IMR-90 (cell line): ENCODE results near the gene ARHGEF4. TPM values are rescaled to one million over a fixed set of nuclear protein-coding genes. Genes with fewer than 3 reads are reported as not detected.

Source experiments
- ATAC-seq: fragments of 200-7000 bp; cut with Tn5 transposase; 2 replicates; pipeline ENCODE4 v1.9.1; 2020; ENCODE audit warnings: low read depth, mild to moderate bottlenecking, moderate library complexity
- BruUV-seq: library from RNA; stranded (reverse); fragments of 400-500 nt; replicated peaks from 2 replicates; lab custom pipeline; 2021; lab: Mats Ljungman, UMichigan
- CTCF ChIA-PET: fragments of 300-600 bp; formaldehyde crosslinking; extraction: SDS; loops from one replicate; lab custom pipeline; 2021; ENCODE audit warnings: antibody characterized with exemption; lab: Yijun Ruan, JAX
- POLR2A ChIA-PET: fragments of 300-600 bp; sonication (Branson Sonifier 250); formaldehyde crosslinking; loops from one replicate; lab custom pipeline; 2022; ENCODE audit warnings: antibody characterized with exemption; ENCODE audit not compliant: unreplicated experiment; lab: Charles Lee
- DNase-seq: peaks from one replicate; pipeline ENCODE4 v3.0.0; 2013
- H2AFZ ChIP-seq: replicated peaks from 2 replicates; pipeline ENCODE3; 2013; ENCODE audit warnings: low read length, mild to moderate bottlenecking; ENCODE audit not compliant: poor library complexity
- H2AK5ac ChIP-seq: 2 replicates; pipeline ENCODE4 v1.6.1; 2013; ENCODE audit warnings: low read depth, low read length, inconsistent platforms
- H2AK9ac ChIP-seq: replicated peaks from 2 replicates; pipeline ENCODE3; 2013; ENCODE audit warnings: mild to moderate bottlenecking, low read depth, low read length, moderate library complexity; ENCODE audit not compliant: poor library complexity
- H2BK120ac ChIP-seq: 2 replicates; pipeline ENCODE4 v1.6.1; 2013; ENCODE audit warnings: low read depth, low read length, inconsistent platforms
- H2BK15ac ChIP-seq: 3 replicates; pipeline ENCODE4 v1.6.1; 2013; ENCODE audit warnings: low read depth, low read length, inconsistent platforms
- H2BK20ac ChIP-seq: 2 replicates; pipeline ENCODE4 v1.6.1; 2013; ENCODE audit warnings: low read depth, mild to moderate bottlenecking, inconsistent platforms, low read length, moderate library complexity
- H2BK5ac ChIP-seq: 2 replicates; pipeline ENCODE4 v1.6.1; 2013; ENCODE audit warnings: mild to moderate bottlenecking, low read depth, low read length, inconsistent platforms; ENCODE audit not compliant: poor library complexity, severe bottlenecking
- H3K14ac ChIP-seq: replicated peaks from 2 replicates; pipeline ENCODE4 v1.6.1; 2013; ENCODE audit warnings: low read depth, low read length, inconsistent platforms
- H3K18ac ChIP-seq: 2 replicates; pipeline ENCODE4 v1.6.1; 2013; ENCODE audit warnings: low read depth, low read length, control low read depth
- H3K23ac ChIP-seq: 2 replicates; pipeline ENCODE4 v1.6.1; 2013; ENCODE audit warnings: low read depth, low read length, inconsistent platforms
- H3K27ac ChIP-seq: 2 replicates; pipeline ENCODE4 v1.5.1; 2013; ENCODE audit warnings: mild to moderate bottlenecking, control low read depth, low read length; ENCODE audit not compliant: insufficient read depth
- H3K27me3 ChIP-seq: 2 replicates; pipeline ENCODE4 v1.6.1; 2013; ENCODE audit warnings: low read length; ENCODE audit not compliant: control insufficient read depth, insufficient read depth
- H3K36me3 ChIP-seq: 2 replicates; pipeline ENCODE4 v1.6.1; 2013; ENCODE audit warnings: low read length, mixed read lengths; ENCODE audit not compliant: control insufficient read depth, insufficient read depth
- H3K4ac ChIP-seq: 2 replicates; pipeline ENCODE4 v1.6.1; 2013; ENCODE audit warnings: low read depth, low read length, inconsistent platforms
- H3K4me1 ChIP-seq: 2 replicates; pipeline ENCODE4 v1.6.1; 2013; ENCODE audit warnings: low read length, mixed read lengths; ENCODE audit not compliant: control insufficient read depth, insufficient read depth
- H3K4me2 ChIP-seq: 2 replicates; pipeline ENCODE4 v1.6.1; 2013; ENCODE audit warnings: low read depth, mild to moderate bottlenecking, control low read depth, low read length, moderate library complexity
- H3K4me3 ChIP-seq: 2 replicates; pipeline ENCODE4 v1.5.1; 2013; ENCODE audit warnings: low read depth, mild to moderate bottlenecking, control low read depth, low read length, moderate library complexity; ENCODE audit not compliant: insufficient read depth
- H3K56ac ChIP-seq: 2 replicates; pipeline ENCODE4 v1.6.1; 2013; ENCODE audit warnings: low read length, inconsistent platforms; ENCODE audit not compliant: insufficient read depth; ENCODE audit errors: extremely low read depth
- H3K79me1 ChIP-seq, 2 experiments: 2 replicates each; pipeline ENCODE4 v1.6.1; 2013; ENCODE audit warnings: low read length in 2 of 2, inconsistent platforms in 1 of 2, low read depth in 1 of 2
- H3K9ac ChIP-seq: 2 replicates; pipeline ENCODE4 v1.6.1; 2013; ENCODE audit warnings: low read depth, low read length, control low read depth
- H3K9me1 ChIP-seq: 2 replicates; pipeline ENCODE4 v1.6.1; 2013; ENCODE audit warnings: low read length, inconsistent platforms; ENCODE audit not compliant: insufficient read depth
- H3K9me3 ChIP-seq: 2 replicates; pipeline ENCODE4 v1.6.1; 2013; ENCODE audit warnings: low read length; ENCODE audit not compliant: control insufficient read depth, insufficient read depth
- H4K20me1 ChIP-seq: 2 replicates; pipeline ENCODE4 v1.6.1; 2013; ENCODE audit warnings: low read length, inconsistent platforms; ENCODE audit not compliant: insufficient read depth
- H4K5ac ChIP-seq: 2 replicates; pipeline ENCODE4 v1.6.1; 2013; ENCODE audit warnings: mild to moderate bottlenecking, low read depth, low read length, control low read depth
- H4K8ac ChIP-seq, 2 experiments: 2 replicates each; pipeline ENCODE4 v1.6.1; 2013; ENCODE audit warnings: low read depth in 2 of 2, low read length in 2 of 2, control low read depth in 1 of 2, inconsistent platforms in 1 of 2
- H4K91ac ChIP-seq: 2 replicates; pipeline ENCODE4 v1.6.1; 2013; ENCODE audit warnings: low read depth, low read length, inconsistent platforms; ENCODE audit not compliant: insufficient read depth
- BHLHE40 ChIP-seq: fragments of 150-350 bp; IDR thresholded peaks from 2 replicates; pipeline ENCODE4 v1.6.1; 2016; ENCODE audit warnings: mild to moderate bottlenecking, low read depth, low read length
- CEBPB ChIP-seq: IDR thresholded peaks from 2 replicates; pipeline ENCODE4 v1.6.1; 2012; ENCODE audit warnings: low read depth, low read length, improper control_type of control experiment
- CTCF ChIP-seq: conservative IDR thresholded peaks from 2 replicates; pipeline ENCODE4 v1.5.1; 2012; ENCODE audit warnings: mild to moderate bottlenecking, low read depth, low read length, improper control_type of control experiment
- FOS ChIP-seq: fragments of 150-350 bp; IDR thresholded peaks from 2 replicates; pipeline ENCODE4 v1.6.1; 2016; ENCODE audit warnings: low read depth, low read length
- MAFK ChIP-seq: IDR thresholded peaks from 2 replicates; pipeline ENCODE4 v1.6.1; 2012; ENCODE audit warnings: low read depth, low read length, improper control_type of control experiment
- MAZ ChIP-seq: IDR thresholded peaks from 2 replicates; pipeline ENCODE4 v1.6.1; 2012; ENCODE audit warnings: low read depth, mild to moderate bottlenecking, low read length, improper control_type of control experiment, moderate library complexity, borderline replicate concordance
- NFE2L2 ChIP-seq: fragments of 150-350 bp; IDR thresholded peaks from 2 replicates; pipeline ENCODE4 v1.6.1; 2016; ENCODE audit warnings: low read depth, mild to moderate bottlenecking, low read length
- RAD21 ChIP-seq: IDR thresholded peaks from 2 replicates; pipeline ENCODE4 v1.6.1; 2012; ENCODE audit warnings: low read length, improper control_type of control experiment
- RCOR1 ChIP-seq: IDR thresholded peaks from 2 replicates; pipeline ENCODE4 v1.6.1; 2012; ENCODE audit warnings: mild to moderate bottlenecking, low read length, improper control_type of control experiment; ENCODE audit not compliant: insufficient replicate concordance
- SMC3 ChIP-seq: fragments of 150-350 bp; IDR thresholded peaks from 2 replicates; pipeline ENCODE4 v1.6.1; 2016; ENCODE audit warnings: low read depth, mild to moderate bottlenecking, antibody characterized with exemption, low read length, moderate library complexity
- USF2 ChIP-seq: fragments of 150-350 bp; IDR thresholded peaks from 2 replicates; pipeline ENCODE4 v1.6.1; 2017; ENCODE audit warnings: mild to moderate bottlenecking, antibody characterized with exemption, low read length, low read depth
- whole genome bisulfite sequencing, 2 experiments: methylation state at CpG; one replicate each; pipeline versions ENCODE4 v1.1.5 to v1.1.7; 2013; ENCODE audit warnings: missing lambda C conversion rate in 2 of 2; ENCODE audit not compliant: insufficient read length in 1 of 2; ENCODE audit errors: extremely low coverage in 2 of 2; 5-methylcytosine and 5-hydroxymethylcytosine counted together
- dilution Hi-C: fragments of 300-500 bp; cut with HindIII; formaldehyde crosslinking; loops from one replicate; pipeline ENCODE4 v1.14.3; 2018; ENCODE audit warnings: low sequenced_read_pairs; ENCODE audit not compliant: unreplicated experiment
- in situ Hi-C: fragments of 300-500 bp; cut with MboI; formaldehyde crosslinking; loops from 3 replicates; pipeline ENCODE4 v1.14.3; 2019; ENCODE audit warnings: low sequenced_read_pairs, inconsistent platforms, mixed read lengths
- intact Hi-C: fragments of 100-400 bp; cut with micrococcal nuclease; formaldehyde crosslinking; loops from 2 replicates; pipeline ENCODE4 v1.10.0; 2022
- polyA plus RNA-seq, 3 experiments: library from polyadenylated mRNA; depleted of rRNA; stranded (reverse); fragments of >200 nt; gene quantifications; 2 replicates each; pipeline ENCODE4 v1.2.3, GENCODE V29; 2012; ENCODE audit warnings: low replicate concordance in 1 of 3
- total RNA-seq: library from RNA; depleted of rRNA; stranded (reverse); fragments of >200 nt; gene quantifications from 2 replicates; pipeline ENCODE4 v1.2.3, GENCODE V29; 2012

ARHGEF4 gene
- total and polyA plus RNA-seq, 2 of the 4 experiments (the other 2 are of a cell fraction), result 2.7 to 5.0 TPM

- H3K14ac ChIP-seq, result no peak overlapping the region
- in situ Hi-C loops (no loop called here), dilution Hi-C loops (no loop called here), intact Hi-C loops (no loop called here)
- H2AFZ ChIP-seq, result no peak overlapping the region
- H3K4ac ChIP-seq, result no peak overlapping the region
- no peak overlapping the region for H4K91ac ChIP-seq
- POLR2A ChIA-PET, result no interaction called here
- no peak overlapping the region for H3K23ac ChIP-seq
- H2AK5ac ChIP-seq, result no peak overlapping the region
- H2BK20ac ChIP-seq, result no peak overlapping the region
- H3K4me3 ChIP-seq, result no peak overlapping the region
- H3K9me3 ChIP-seq, result no peaks in the 10 kb centered on the region
- H2BK15ac ChIP-seq, result no peak overlapping the region
- no peaks in the 10 kb centered on the region for H3K9me1 ChIP-seq
- no peak overlapping the region for H2BK120ac ChIP-seq
- ATAC-seq, result no peak
- H3K56ac ChIP-seq, result no peak overlapping the region
- no TSS peak for BruUV-seq
- DNase-seq, result no peak
- H4K8ac ChIP-seq, result no peak overlapping the region
- 40% methylated on average over 2 of the region's 12 CpGs; no CpG with 5 or more reads in 1 of the 2 experiments for WGBS, 2 experiments
- no peak overlapping the region for H4K5ac ChIP-seq
- H3K27me3 ChIP-seq, result no peaks in the 10 kb centered on the region; the same call in 1 of the 2 replicates
- H4K20me1 ChIP-seq, result no peaks in the 10 kb centered on the region
- no peaks in the 10 kb centered on the region for H3K79me1 ChIP-seq
- no peak overlapping the region for H3K9ac ChIP-seq
- no peak overlapping the region for H2BK5ac ChIP-seq
- no peak overlapping the region for H3K4me2 ChIP-seq
- H2AK9ac ChIP-seq, result no peak overlapping the region
- no peak overlapping the region for H3K18ac ChIP-seq
- CTCF ChIA-PET, result no interaction called here
- no peak overlapping the region for H3K27ac ChIP-seq
- no peaks in the 10 kb centered on the region for H3K36me3 ChIP-seq
- no peak for TF ChIP-seq RCOR1
- no peak for TF ChIP-seq USF2
- no peak for TF ChIP-seq MAFK
- TF ChIP-seq MAZ, result no peak
- no peak for TF ChIP-seq NFE2L2
- TF ChIP-seq SMC3, result no peak
- TF ChIP-seq BHLHE40, result no peak
- TF ChIP-seq RAD21, result no peak
- TF ChIP-seq CTCF, result no peak
- TF ChIP-seq CEBPB, result no peak
- TF ChIP-seq FOS, result no peak
- H3K4me1 ChIP-seq, result peaks cover 3% of the 10 kb centered on the region; the same call in 1 of the 2 replicates
These were observed 17.0 kb upstream of the ARHGEF4 start for GRCh38 chr2:130819608-130820278.
